ENCODE measurements around the gene SLC25A45. TPM values are rescaled to one million over a fixed set of nuclear protein-coding genes. Genes with fewer than 3 reads are reported as not detected.

Gene SLC25A45
- total RNA-seq, 1 experiment from 2014 or later: 8.5 TPM

GRCh38 chr11:65388731-65389130 is 6.3 kb upstream of the SLC25A45 start:
- BruUV-seq (replicated peaks): no TSS peak
- no peaks in the 10 kb centered on the region for H3K9me3 ChIP-seq
- Mint-ChIP-seq H3K36me3 (ENCODE audit: insufficient read depth, unreplicated experiment) (peaks cover 29% of the 10 kb centered on the region), H3K27ac (ENCODE audit: unreplicated experiment) (peak overlapping the region; percentile 50), H3K9me3 (ENCODE audit: unreplicated experiment) (no peaks in the 10 kb centered on the region), H3K4me3 (ENCODE audit: unreplicated experiment) (peak overlapping the region; percentile 22), H3K4me1 (ENCODE audit: low read depth, unreplicated experiment) (peaks cover 12% of the 10 kb centered on the region), H3K27me3 (ENCODE audit: insufficient read depth, unreplicated experiment) (no peaks in the 10 kb centered on the region)
- no peak overlapping the region for H3K4me3 ChIP-seq (ENCODE audit: low read depth, low read length)
- no peak for DNase-seq
- ChIA-PET CTCF (no interaction called here), POLR2A (no interaction called here)
- no peaks in the 10 kb centered on the region; the same call in 1 of the 2 replicates for H3K36me3 ChIP-seq (ENCODE audit: control insufficient read depth, insufficient read depth, low read length)
- no peaks in the 10 kb centered on the region for H3K27me3 ChIP-seq (replicated peaks; ENCODE audit: control insufficient read depth, insufficient read depth, low read length)
- peaks cover 15% of the 10 kb centered on the region for H3K4me1 ChIP-seq
- intact Hi-C loops (cut with micrococcal nuclease; ENCODE audit: unreplicated experiment): no loop called here
- TF ChIP-seq CTCF (IDR thresholded peaks at IDR 0.05; ENCODE audit: insufficient read depth in 1 of 2, low read depth in 1 of 2, low read length in 1 of 2, severe bottlenecking in 1 of 2, unreplicated experiment in 1 of 2): no peak

- peak within 1 kb of the TSS; percentile 95 for H3K4me3 ChIP-seq (ENCODE audit: low read depth, low read length)
- intact Hi-C loops (cut with micrococcal nuclease; ENCODE audit: unreplicated experiment): no loop called here
- H3K27me3 Mint-ChIP-seq (ENCODE audit: insufficient read depth, unreplicated experiment): no peaks in the 10 kb centered on the region
- H3K4me1 ChIP-seq: peaks cover 25% of the 10 kb centered on the region
- peak within 1 kb of the TSS; percentile 89 for H3K4me3 Mint-ChIP-seq (ENCODE audit: unreplicated experiment)
- ChIA-PET POLR2A (interaction anchor here (0.5 to 2.0 kb wide), 5 partner anchors 15 to 139 kb away, joined by 4 to 13 read pairs (median 7); partner anchors contain the start of genes NEAT1 and SCYL1), CTCF (interaction anchor here (0.6 to 0.9 kb wide), 2 partner anchors 15 to 118 kb away, joined by 3 to 5 read pairs; no protein-coding TSS in a partner anchor)
- H3K36me3 ChIP-seq (ENCODE audit: control insufficient read depth, insufficient read depth, low read length): no peaks in the 10 kb centered on the region; the same call in 1 of the 2 replicates
- BruUV-seq (replicated peaks): TSS peak; percentile 74
- TF ChIP-seq CTCF (IDR thresholded peaks at IDR 0.05; ENCODE audit: insufficient read depth in 1 of 2, low read depth in 1 of 2, low read length in 1 of 2, severe bottlenecking in 1 of 2, unreplicated experiment in 1 of 2): no peak
- DNase-seq: peak; percentile 85 to 93
- no peaks in the 10 kb centered on the region for H3K27me3 ChIP-seq (replicated peaks; ENCODE audit: control insufficient read depth, insufficient read depth, low read length)
- peaks cover 21% of the 10 kb centered on the region for H3K4me1 Mint-ChIP-seq (ENCODE audit: low read depth, unreplicated experiment)
- no peaks in the 10 kb centered on the region for H3K9me3 ChIP-seq
- peaks cover 27% of the 10 kb centered on the region for H3K36me3 Mint-ChIP-seq (ENCODE audit: insufficient read depth, unreplicated experiment)
- H3K9me3 Mint-ChIP-seq (ENCODE audit: unreplicated experiment): no peaks in the 10 kb centered on the region
- H3K27ac Mint-ChIP-seq (ENCODE audit: unreplicated experiment): peak within 1 kb of the TSS; percentile 81
These were observed 4.1 kb upstream of the SLC25A45 start, which contains the start of gene FRMD8 for GRCh38 chr11:65386307-65387140. FRMD8 (plus strand) TSS chr11:65386637; CDS start chr11:65387037, 400 bp downstream.

- no peaks in the 10 kb centered on the region for H3K9me3 ChIP-seq
- Mint-ChIP-seq H3K4me1 (ENCODE audit: low read depth, unreplicated experiment) (peaks cover 28% of the 10 kb centered on the region), H3K4me3 (ENCODE audit: unreplicated experiment) (peak overlapping the region; percentile 27), H3K36me3 (ENCODE audit: insufficient read depth, unreplicated experiment) (peaks cover 19% of the 10 kb centered on the region), H3K27me3 (ENCODE audit: insufficient read depth, unreplicated experiment) (no peaks in the 10 kb centered on the region), H3K27ac (ENCODE audit: unreplicated experiment) (peak overlapping the region; percentile 90), H3K9me3 (ENCODE audit: unreplicated experiment) (no peaks in the 10 kb centered on the region)
- no peaks in the 10 kb centered on the region for H3K27me3 ChIP-seq (replicated peaks; ENCODE audit: control insufficient read depth, insufficient read depth, low read length)
- BruUV-seq (replicated peaks): no TSS peak
- no peak for DNase-seq
- ChIA-PET POLR2A (no interaction called here), CTCF (no interaction called here)
- intact Hi-C loops (cut with micrococcal nuclease; ENCODE audit: unreplicated experiment): no loop called here
- no peak for TF ChIP-seq CTCF (IDR thresholded peaks at IDR 0.05; ENCODE audit: insufficient read depth in 1 of 2, low read depth in 1 of 2, low read length in 1 of 2, severe bottlenecking in 1 of 2, unreplicated experiment in 1 of 2)
- H3K4me1 ChIP-seq: peaks cover 44% of the 10 kb centered on the region
- H3K36me3 ChIP-seq (ENCODE audit: control insufficient read depth, insufficient read depth, low read length): no peaks in the 10 kb centered on the region; the same call in 1 of the 2 replicates
- H3K4me3 ChIP-seq (ENCODE audit: low read depth, low read length): no peak overlapping the region
These were observed 1.9 kb upstream of the SLC25A45 start for GRCh38 chr11:65384301-65384889.
